ENCODE data around the gene CLEC11A. TPM values are rescaled to one million over a fixed set of nuclear protein-coding genes. Genes with fewer than 3 reads are reported as not detected.
"Not testable (repeated sequence)": the region's sequence is repeated elsewhere in the genome, so short reads cannot be mapped to it uniquely, and the experiment has no call there.

CLEC11A gene
- polyA plus RNA-seq, 2 of the 4 experiments (the other 2 are of a cell fraction), result 1.5 to 6.2 TPM

DNA sequence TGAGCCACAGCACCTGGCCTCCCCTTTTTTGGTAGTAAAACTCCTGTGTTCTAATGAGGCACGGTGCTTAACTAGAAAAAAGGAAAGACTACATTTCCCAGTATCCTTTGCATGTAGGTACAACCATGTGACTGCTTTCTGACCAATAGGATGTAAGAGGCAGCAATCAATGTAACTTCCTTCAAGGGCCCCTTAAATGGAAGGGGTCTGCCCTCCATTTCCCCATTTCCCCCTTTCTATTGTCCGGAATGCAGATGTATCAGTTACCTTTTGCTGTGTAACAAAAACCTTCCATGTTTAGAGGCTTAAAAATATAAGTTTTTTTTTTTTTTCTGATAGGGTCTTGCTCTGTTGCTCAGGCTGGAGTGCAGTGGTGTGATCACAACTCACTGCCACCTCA lies 49.3 kb downstream of the CLEC11A start:
- H3K4me1 ChIP-seq, result no peaks in the 10 kb centered on the region
- FAIRE-seq (peak; percentile 36), ATAC-seq (peak in 1 of 2 experiments; percentile 53; a peak in 3 of 6 replicates), DNase-seq (ENCODE audit: low read depth in 1 of 2, low spot score in 1 of 2) (peak in 1 of 2 experiments; percentile 55)
- no peak overlapping the region for H3K4me2 ChIP-seq
- no peak overlapping the region for H3K27ac ChIP-seq
- peaks cover 15% of the 10 kb centered on the region for H3K9me3 ChIP-seq
- ChIA-PET CTCF (interaction anchor here (0.6 to 14.0 kb wide), 7 partner anchors 10 to 235 kb away, joined by 3 to 272 read pairs (median 4); partner anchors contain the start of genes CLEC11A and SHANK1), POLR2A (no interaction called here)
- no peak overlapping the region for H3K4me3 ChIP-seq
- TF ChIP-seq USF2 (IDR thresholded peaks at IDR 0.05) (peak; percentile 73), TP53 (CRISPR knock-in tag; IDR thresholded peaks at IDR 0.05) (no peak)
- WGBS (ENCODE audit: missing lambda C conversion rate), result 13% methylated on average over 2 of the region's 2 CpGs

DNA sequence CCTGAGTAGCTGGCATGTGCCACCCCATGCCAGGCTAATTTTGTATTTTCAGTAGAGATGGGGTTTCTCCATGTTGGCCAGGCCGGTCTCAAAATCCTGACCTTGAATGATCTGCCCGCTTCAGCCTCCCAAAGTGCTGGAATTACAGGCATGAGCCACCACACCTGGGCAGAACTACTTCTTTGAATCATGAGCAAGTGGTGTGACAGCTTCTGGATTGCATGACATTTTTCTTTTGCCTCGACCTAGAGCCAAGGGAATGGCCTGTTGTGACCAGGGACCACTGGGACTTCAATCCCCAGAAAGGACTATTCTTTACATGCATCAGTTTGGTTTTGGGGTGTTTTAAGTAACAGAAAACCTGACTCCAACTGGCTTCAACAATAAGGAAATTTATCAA lies 49.7 kb downstream of the CLEC11A start:
- POLR2A ChIA-PET; FAIRE-seq; DNase-seq (ENCODE audit: low read depth in 1 of 2, low spot score in 1 of 2); H3K4me3 ChIP-seq; H3K4me1 ChIP-seq; H3K4me2 ChIP-seq; H3K27ac ChIP-seq; ATAC-seq: not testable (repeated sequence)
- H3K9me3 ChIP-seq, result peaks cover 17% of the 10 kb centered on the region
- WGBS (ENCODE audit: missing lambda C conversion rate), result 58% methylated on average over 3 of the region's 3 CpGs
- CTCF ChIA-PET, result interaction anchor here (0.9 to 14.0 kb wide), 5 partner anchors 10 to 235 kb away, joined by 3 to 272 read pairs (median 6); partner anchors contain the start of genes CLEC11A and SHANK1

- H3K4me3 ChIP-seq; H3K4me1 ChIP-seq; FAIRE-seq; ATAC-seq; DNase-seq (ENCODE audit: low read depth in 1 of 2, low spot score in 1 of 2); H3K4me2 ChIP-seq; H3K27ac ChIP-seq: not testable (repeated sequence)
- POLR2A ChIA-PET, result interaction anchor here (0.6 kb wide), 1 partner anchor 262 kb away, joined by 3 read pairs; the partner anchor contains the start of gene JOSD2
- H3K9me3 ChIP-seq, result peaks cover 17% of the 10 kb centered on the region
- 32% methylated on average over 7 of the region's 7 CpGs for WGBS (ENCODE audit: missing lambda C conversion rate)
- CTCF ChIA-PET, result interaction anchor here (0.9 to 14.0 kb wide), 3 partner anchors 10 to 149 kb away, joined by 3 to 272 read pairs (median 14); partner anchors contain the start of genes CLEC11A and SHANK1
These were observed 50.3 kb downstream of the CLEC11A start for GRCh38 chr19:50773454-50773853.

Other genes starting within 250 kb of the CLEC11A start
- gene EMC10, start 246.9 kb upstream of the CLEC11A start, polyA plus RNA-seq (2011; rRNA removed), result 52.8 and 54.0 TPM in 2 replicates
- 140 to 147 TPM (median 147 TPM) in 3 replicates for gene EMC10, start 246.9 kb upstream of the CLEC11A start, polyA plus RNA-seq (2017; fragmentation: RNase III; extraction: RNeasy Plus Mini Kit Qiagen cat#74134 plus additional on column Dnase treatment)
- 0.57 and 1.1 TPM in 2 replicates for gene GARIN5A, start 246.5 kb upstream of the CLEC11A start, polyA plus RNA-seq (2011; rRNA removed)
- gene GARIN5A, start 246.5 kb upstream of the CLEC11A start, polyA plus RNA-seq (2017; fragmentation: RNase III; extraction: RNeasy Plus Mini Kit Qiagen cat#74134 plus additional on column Dnase treatment), result 1.5 to 2.5 TPM (median 1.7 TPM) in 3 replicates
- gene JOSD2, start 212.2 kb upstream of the CLEC11A start, polyA plus RNA-seq (2011; rRNA removed), result 19.3 and 24.2 TPM in 2 replicates
- 55.5 to 62.4 TPM (median 61.7 TPM) in 3 replicates for gene JOSD2, start 212.2 kb upstream of the CLEC11A start, polyA plus RNA-seq (2017; fragmentation: RNase III; extraction: RNeasy Plus Mini Kit Qiagen cat#74134 plus additional on column Dnase treatment)
- not detected in 2 replicates for gene ASPDH, start 209.5 kb upstream of the CLEC11A start, polyA plus RNA-seq (2011; rRNA removed)
- gene ASPDH, start 209.5 kb upstream of the CLEC11A start, polyA plus RNA-seq (2017; fragmentation: RNase III; extraction: RNeasy Plus Mini Kit Qiagen cat#74134 plus additional on column Dnase treatment), result not detected in 3 replicates
- gene LRRC4B, start 154.9 kb upstream of the CLEC11A start, polyA plus RNA-seq (2011; rRNA removed), result 0.49 and 0.54 TPM in 2 replicates
- 0.67 to 1.2 TPM (median 0.97 TPM) in 3 replicates for gene LRRC4B, start 154.9 kb upstream of the CLEC11A start, polyA plus RNA-seq (2017; fragmentation: RNase III; extraction: RNeasy Plus Mini Kit Qiagen cat#74134 plus additional on column Dnase treatment)
- 0.25 and 0.29 TPM in 2 replicates for gene SYT3, start 83.5 kb upstream of the CLEC11A start, polyA plus RNA-seq (2011; rRNA removed)
- 0.45 to 1.2 TPM (median 1.1 TPM) in 3 replicates for gene SYT3, start 83.5 kb upstream of the CLEC11A start, polyA plus RNA-seq (2017; fragmentation: RNase III; extraction: RNeasy Plus Mini Kit Qiagen cat#74134 plus additional on column Dnase treatment)
- 1.8 and 2.1 TPM in 2 replicates for gene C19orf81, start 73.9 kb upstream of the CLEC11A start, polyA plus RNA-seq (2011; rRNA removed)
- gene C19orf81, start 73.9 kb upstream of the CLEC11A start, polyA plus RNA-seq (2017; fragmentation: RNase III; extraction: RNeasy Plus Mini Kit Qiagen cat#74134 plus additional on column Dnase treatment), result 7.9 to 9.5 TPM (median 8.2 TPM) in 3 replicates
- gene SHANK1, start 3.6 kb upstream of the CLEC11A start, polyA plus RNA-seq (2011; rRNA removed), result 0.01 and 0.04 TPM in 2 replicates
- 0.07 to 0.17 TPM (median 0.09 TPM) in 3 replicates for gene SHANK1, start 3.6 kb upstream of the CLEC11A start, polyA plus RNA-seq (2017; fragmentation: RNase III; extraction: RNeasy Plus Mini Kit Qiagen cat#74134 plus additional on column Dnase treatment)
- not detected in 2 replicates for gene GPR32, start 47.1 kb downstream of the CLEC11A start, polyA plus RNA-seq (2011; rRNA removed)
- gene GPR32, start 47.1 kb downstream of the CLEC11A start, polyA plus RNA-seq (2017; fragmentation: RNase III; extraction: RNeasy Plus Mini Kit Qiagen cat#74134 plus additional on column Dnase treatment), result not detected in 3 replicates
- gene ACP4, start 67.1 kb downstream of the CLEC11A start, polyA plus RNA-seq (2011; rRNA removed), result not detected in 2 replicates
- not detected in 3 replicates for gene ACP4, start 67.1 kb downstream of the CLEC11A start, polyA plus RNA-seq (2017; fragmentation: RNase III; extraction: RNeasy Plus Mini Kit Qiagen cat#74134 plus additional on column Dnase treatment)
- gene KLK1, start 100.4 kb downstream of the CLEC11A start, polyA plus RNA-seq (2011; rRNA removed), result 0.25 and 0.30 TPM in 2 replicates
- not detected in 3 replicates for gene KLK1, start 100.4 kb downstream of the CLEC11A start, polyA plus RNA-seq (2017; fragmentation: RNase III; extraction: RNeasy Plus Mini Kit Qiagen cat#74134 plus additional on column Dnase treatment)
- not detected in 2 replicates for gene KLK15, start 110.2 kb downstream of the CLEC11A start, polyA plus RNA-seq (2011; rRNA removed)
- not detected in 3 replicates for gene KLK15, start 110.2 kb downstream of the CLEC11A start, polyA plus RNA-seq (2017; fragmentation: RNase III; extraction: RNeasy Plus Mini Kit Qiagen cat#74134 plus additional on column Dnase treatment)
- not detected in 2 replicates for gene KLK3, start 131.6 kb downstream of the CLEC11A start, polyA plus RNA-seq (2011; rRNA removed)
- not detected in 3 replicates for gene KLK3, start 131.6 kb downstream of the CLEC11A start, polyA plus RNA-seq (2017; fragmentation: RNase III; extraction: RNeasy Plus Mini Kit Qiagen cat#74134 plus additional on column Dnase treatment)
- 0.42 and 0.49 TPM in 2 replicates for gene KLK2, start 150.1 kb downstream of the CLEC11A start, polyA plus RNA-seq (2011; rRNA removed)
- gene KLK2, start 150.1 kb downstream of the CLEC11A start, polyA plus RNA-seq (2017; fragmentation: RNase III; extraction: RNeasy Plus Mini Kit Qiagen cat#74134 plus additional on column Dnase treatment), result 0.14 to 0.36 TPM (median 0.21 TPM) in 3 replicates
- not detected in 2 replicates for gene KLK4, start 188.0 kb downstream of the CLEC11A start, polyA plus RNA-seq (2011; rRNA removed)
- not detected in 3 replicates for gene KLK4, start 188.0 kb downstream of the CLEC11A start, polyA plus RNA-seq (2017; fragmentation: RNase III; extraction: RNeasy Plus Mini Kit Qiagen cat#74134 plus additional on column Dnase treatment)
- not detected in 2 replicates for gene KLK5, start 229.7 kb downstream of the CLEC11A start, polyA plus RNA-seq (2011; rRNA removed)
- not detected in 3 replicates for gene KLK5, start 229.7 kb downstream of the CLEC11A start, polyA plus RNA-seq (2017; fragmentation: RNase III; extraction: RNeasy Plus Mini Kit Qiagen cat#74134 plus additional on column Dnase treatment)
- gene KLK6, start 246.2 kb downstream of the CLEC11A start, polyA plus RNA-seq (2011; rRNA removed), result 0.13 TPM in 2 replicates
- gene KLK6, start 246.2 kb downstream of the CLEC11A start, polyA plus RNA-seq (2017; fragmentation: RNase III; extraction: RNeasy Plus Mini Kit Qiagen cat#74134 plus additional on column Dnase treatment), result not detected in 3 replicates